Heart left ventricle (tissue), 13 donors: Measurements from ENCODE around the gene SNHG17.
"Not testable (repeated sequence)": the region's sequence is repeated elsewhere in the genome, so short reads cannot be mapped to it uniquely, and the experiment has no call there.

ENCODE experiments used
- CTCF ChIP-seq, 12 donors: fragments of 200-600 bp; sonication (generic) in 4 of 12; IDR thresholded peaks; one replicate each; pipeline versions ENCODE4 v1.5.0 to v1.8.0; 2018 to 2022; ENCODE audit warnings: antibody characterized with exemption in 12 of 12, mild to moderate bottlenecking in 5 of 12
- POLR2A ChIP-seq, 2 donors: fragments of 450-650 bp; IDR thresholded peaks; one replicate each; pipeline ENCODE4 v1.6.1; 2017; ENCODE audit warnings: antibody characterized with exemption in 2 of 2, mild to moderate bottlenecking in 2 of 2, moderate library complexity in 2 of 2
- donor health status: ischemic (EF 13 %, LVEDD 7.1; RV severe dilation, severe dysfunction).
- donor health status: DM: no; HTN: yes; CAD: no.
- donor health status: DM: no; HTN: no; CAD: no.
- donor health status: ischemic (EF 25% LVEDD 6.9; RV normal size, moderate dysfunction).
- donor health status: ischemic (EF 25% LVEDD 5.7; RV mildly dilated, moderate dysfunction).
- donor health status: ischemic (EF 35%, LVEDD 5.7; RV mildly dilated, moderate dysfunction).
- donor health status: nonischemic (EF 11% LVEDD 7.7; RV severe dilation, severe dysfunction).
- donor health status: DM: yes; HTN: yes; CAD: no.
- donor health status: PGD.
- donor health status: ischemic (EF 29% LVEDD 5.4; RV normal size, mild dysfunction).
- donor health status: nonischemic (EF 23%, LVEDD 6.1; RV moderate dilation, normal function).

GRCh38 chr20:38460631-38461030 is 25.5 kb upstream of the SNHG17 start:
- TF ChIP-seq CTCF, POLR2A (IDR thresholded peaks at IDR 0.05): not testable (repeated sequence)
